Measurements from ENCODE around the gene SPDYE6. TPM values are rescaled to one million over a fixed set of nuclear protein-coding genes. Genes with fewer than 3 reads are reported as not detected.
"Not testable (repeated sequence)": the region's sequence is repeated elsewhere in the genome, so short reads cannot be mapped to it uniquely, and the experiment has no call there.

Gene SPDYE6, protein sequence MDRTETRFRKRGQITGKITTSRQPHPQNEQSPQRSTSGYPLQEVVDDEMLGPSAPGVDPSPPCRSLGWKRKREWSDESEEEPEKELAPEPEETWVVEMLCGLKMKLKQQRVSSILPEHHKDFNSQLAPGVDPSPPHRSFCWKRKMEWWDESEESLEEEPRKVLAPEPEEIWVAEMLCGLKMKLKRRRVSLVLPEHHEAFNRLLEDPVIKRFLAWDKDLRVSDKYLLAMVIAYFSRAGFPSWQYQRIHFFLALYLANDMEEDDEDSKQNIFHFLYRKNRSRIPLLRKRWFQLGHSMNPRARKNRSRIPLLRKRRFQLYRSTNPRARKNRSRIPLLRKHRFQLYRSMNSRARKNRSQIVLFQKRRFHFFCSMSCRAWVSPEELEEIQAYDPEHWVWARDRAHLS
- not detected for total RNA-seq

GRCh38 chr7:102356344-102356743 lies at the start of gene SPDYE6:
TSS of gene SPDYE6 (minus strand) at chr7:102356444. CDS start at chr7:102356023, 421 bp downstream.
- no CpG with 5 or more reads among the region's 6 CpGs for WGBS, 2 donors
- H3K4me3 ChIP-seq (ENCODE audit: low read depth, poor library complexity, severe bottlenecking); intact Hi-C loops (cut with DNase I; ENCODE audit: low total_unique reads): not testable (repeated sequence)

DNA sequence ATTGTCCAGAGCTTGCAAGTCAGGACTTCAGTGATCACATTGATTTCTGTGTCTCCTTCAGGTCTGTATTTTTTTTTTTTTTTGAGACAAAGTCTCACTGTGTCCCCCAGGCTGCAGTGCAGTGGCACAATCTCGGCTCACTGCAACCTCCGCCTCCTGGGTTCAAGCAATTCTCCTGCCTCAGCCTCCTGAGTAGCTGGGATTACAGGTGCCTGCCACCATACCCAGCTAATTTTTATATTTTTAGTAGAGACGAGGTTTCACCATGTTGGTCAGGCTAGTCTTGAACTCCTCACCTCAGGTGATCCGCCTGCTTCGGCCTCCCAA lies 48.6 kb upstream of the SPDYE6 start:
- H3K4me3 ChIP-seq (ENCODE audit: low read depth, poor library complexity, severe bottlenecking); intact Hi-C loops (cut with DNase I; ENCODE audit: low total_unique reads); DNase-seq (ENCODE audit: low spot score in 2 of 2): not testable (repeated sequence)
- 96% methylated on average over 5 of the region's 5 CpGs for WGBS, 2 donors

More at GRCh38 chr7:102356344-102356743, at the start of gene SPDYE6:
- DNase-seq (ENCODE audit: low spot score in 2 of 2): not testable (repeated sequence)

- intact Hi-C loops (cut with DNase I; ENCODE audit: low total_unique reads): no loop called here
These were observed 48.0 kb upstream of the SPDYE6 start for GRCh38 chr7:102404005-102404861.

GRCh38 chr7:102403563-102403962 lies 47.3 kb upstream of the SPDYE6 start:
- WGBS, 2 donors: 92 to 98% methylated on average over 3 of the region's 3 CpGs

More at GRCh38 chr7:102404005-102404861, 48.0 kb upstream of the SPDYE6 start:
- TF ChIP-seq, protein P1, sequence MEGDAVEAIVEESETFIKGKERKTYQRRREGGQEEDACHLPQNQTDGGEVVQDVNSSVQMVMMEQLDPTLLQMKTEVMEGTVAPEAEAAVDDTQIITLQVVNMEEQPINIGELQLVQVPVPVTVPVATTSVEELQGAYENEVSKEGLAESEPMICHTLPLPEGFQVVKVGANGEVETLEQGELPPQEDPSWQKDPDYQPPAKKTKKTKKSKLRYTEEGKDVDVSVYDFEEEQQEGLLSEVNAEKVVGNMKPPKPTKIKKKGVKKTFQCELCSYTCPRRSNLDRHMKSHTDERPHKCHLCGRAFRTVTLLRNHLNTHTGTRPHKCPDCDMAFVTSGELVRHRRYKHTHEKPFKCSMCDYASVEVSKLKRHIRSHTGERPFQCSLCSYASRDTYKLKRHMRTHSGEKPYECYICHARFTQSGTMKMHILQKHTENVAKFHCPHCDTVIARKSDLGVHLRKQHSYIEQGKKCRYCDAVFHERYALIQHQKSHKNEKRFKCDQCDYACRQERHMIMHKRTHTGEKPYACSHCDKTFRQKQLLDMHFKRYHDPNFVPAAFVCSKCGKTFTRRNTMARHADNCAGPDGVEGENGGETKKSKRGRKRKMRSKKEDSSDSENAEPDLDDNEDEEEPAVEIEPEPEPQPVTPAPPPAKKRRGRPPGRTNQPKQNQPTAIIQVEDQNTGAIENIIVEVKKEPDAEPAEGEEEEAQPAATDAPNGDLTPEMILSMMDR (IDR thresholded peaks at IDR 0.05): no peak
- no peak for TF ChIP-seq POLR2A (IDR thresholded peaks at IDR 0.05)
- 77 to 82% methylated on average over 15 of the region's 15 CpGs for WGBS, 2 donors
- no peak overlapping the region for H3K4me3 ChIP-seq (ENCODE audit: low read depth, poor library complexity, severe bottlenecking)
- DNase-seq (ENCODE audit: low spot score in 2 of 2): no peak

GRCh38 chr7:102400360-102400759 lies 44.1 kb upstream of the SPDYE6 start:
- intact Hi-C loops (cut with DNase I; ENCODE audit: low total_unique reads): no loop called here
- 89 to 90% methylated on average over 5 of the region's 5 CpGs for WGBS, 2 donors
- H3K4me3 ChIP-seq (ENCODE audit: low read depth, poor library complexity, severe bottlenecking): no peak overlapping the region
- DNase-seq (ENCODE audit: low spot score in 2 of 2): no peak
- no peak for TF ChIP-seq POLR2A (IDR thresholded peaks at IDR 0.05)
- TF ChIP-seq, protein P1 (IDR thresholded peaks at IDR 0.05): no peak

More at GRCh38 chr7:102403563-102403962, 47.3 kb upstream of the SPDYE6 start:
- intact Hi-C loops (cut with DNase I; ENCODE audit: low total_unique reads): no loop called here
- no peak overlapping the region for H3K4me3 ChIP-seq (ENCODE audit: low read depth, poor library complexity, severe bottlenecking)
- no peak for DNase-seq (ENCODE audit: low spot score in 2 of 2)
- no peak for TF ChIP-seq POLR2A (IDR thresholded peaks at IDR 0.05)
- TF ChIP-seq, protein P1 (IDR thresholded peaks at IDR 0.05): no peak

GRCh38 chr7:102398543-102398942 lies 42.3 kb upstream of the SPDYE6 start:
- intact Hi-C loops (cut with DNase I; ENCODE audit: low total_unique reads): no loop called here
- no peak for DNase-seq (ENCODE audit: low spot score in 2 of 2)
- H3K4me3 ChIP-seq (ENCODE audit: low read depth, poor library complexity, severe bottlenecking): no peak overlapping the region
- 92 to 97% methylated on average over 8 of the region's 8 CpGs for WGBS, 2 donors
- TF ChIP-seq POLR2A (IDR thresholded peaks at IDR 0.05): no peak
- TF ChIP-seq, protein P1 (IDR thresholded peaks at IDR 0.05): no peak
